GM18526 (cell line): ENCODE results near the gene NSFL1C.

Experiments used
- POLR2A ChIP-seq: IDR thresholded peaks from 3 replicates; pipeline ENCODE4 v1.6.1; 2011; ENCODE audit not compliant: insufficient read length; ENCODE audit errors: extremely low read depth

NSFL1C gene

DNA sequence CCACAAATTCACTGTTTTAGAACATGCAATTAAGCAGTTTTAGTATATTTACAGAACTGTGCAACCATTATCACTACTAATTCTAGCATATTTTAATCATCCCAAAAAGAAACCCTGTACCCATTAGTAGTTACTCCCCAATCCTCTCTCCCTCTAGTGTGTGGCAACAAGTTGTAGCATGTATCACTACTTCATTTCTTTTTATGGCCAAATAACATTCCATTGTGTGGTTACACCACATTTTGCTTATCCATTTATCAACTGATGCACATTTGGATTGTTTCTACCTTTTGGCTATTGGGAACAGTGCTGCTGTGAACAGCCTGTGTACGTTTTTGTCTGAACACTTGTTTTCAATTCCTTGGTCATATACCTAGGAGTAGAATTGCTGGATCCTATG, 42.3 kb downstream of the NSFL1C start:
- TF ChIP-seq POLR2A = no peak

DNA sequence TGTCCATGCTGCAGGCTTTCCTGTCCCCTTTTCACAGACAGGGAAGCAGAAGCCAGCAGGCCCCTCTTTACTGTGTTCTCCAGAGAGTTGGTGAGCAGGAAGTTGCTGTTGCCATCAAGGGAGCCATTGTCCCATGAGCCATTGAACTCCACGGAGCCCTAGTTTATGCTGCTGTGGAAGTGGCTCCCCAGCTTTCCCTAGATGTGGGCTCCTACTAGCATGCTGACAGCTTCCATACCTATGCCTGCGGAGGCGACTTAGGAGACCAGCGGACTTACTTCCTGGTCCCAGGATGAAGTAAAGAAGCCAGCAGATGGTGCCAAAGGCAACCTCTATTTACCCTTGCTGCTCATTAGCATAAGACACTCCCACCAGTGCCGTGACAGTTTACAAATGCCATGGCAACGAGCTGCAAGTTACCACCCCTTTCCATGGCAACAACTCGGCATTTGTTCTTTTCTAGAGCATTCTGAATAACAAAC, 43.0 kb downstream of the NSFL1C start:
- TF ChIP-seq POLR2A = no peak

DNA sequence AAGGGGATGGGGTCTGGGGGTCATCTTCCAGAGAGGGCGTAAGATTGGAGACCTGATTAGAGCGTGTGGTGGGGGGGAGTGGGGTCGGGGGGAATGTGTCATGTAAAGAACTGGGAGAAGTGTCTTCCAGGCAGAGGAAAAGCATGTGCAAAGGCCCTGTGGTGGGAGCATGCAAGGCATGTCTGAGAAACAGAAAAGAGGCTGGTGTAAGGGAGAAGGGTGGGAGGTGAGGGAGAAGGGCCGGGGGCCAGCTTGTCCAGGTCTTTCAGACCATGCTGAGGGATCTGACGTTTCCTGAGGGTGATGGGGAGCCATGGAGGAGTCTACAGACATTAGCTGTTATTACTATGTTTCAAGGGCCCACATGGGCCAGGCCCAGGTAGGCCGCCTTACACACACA, 43.4 kb downstream of the NSFL1C start:
- no peak for TF ChIP-seq POLR2A

DNA sequence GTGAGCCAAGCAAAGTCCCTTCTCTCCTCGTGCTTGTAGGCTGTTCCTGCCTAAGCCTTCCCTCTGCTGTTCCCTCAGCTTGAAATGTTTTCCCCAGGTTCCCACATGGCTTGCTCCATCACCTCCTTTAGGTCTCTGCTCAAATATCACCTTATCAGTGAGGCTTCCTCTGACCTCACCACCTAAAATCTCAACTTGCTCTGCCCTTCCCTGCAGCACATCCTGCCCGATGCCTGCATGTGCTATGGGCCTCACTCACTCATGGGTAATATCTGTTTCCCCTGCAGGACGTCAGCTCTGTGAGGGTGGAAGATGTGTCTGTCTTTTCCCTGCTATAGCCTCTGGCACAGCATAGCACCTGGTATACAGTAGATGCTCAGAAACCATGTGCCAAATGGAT, 43.9 kb downstream of the NSFL1C start:
- no peak for TF ChIP-seq POLR2A

DNA sequence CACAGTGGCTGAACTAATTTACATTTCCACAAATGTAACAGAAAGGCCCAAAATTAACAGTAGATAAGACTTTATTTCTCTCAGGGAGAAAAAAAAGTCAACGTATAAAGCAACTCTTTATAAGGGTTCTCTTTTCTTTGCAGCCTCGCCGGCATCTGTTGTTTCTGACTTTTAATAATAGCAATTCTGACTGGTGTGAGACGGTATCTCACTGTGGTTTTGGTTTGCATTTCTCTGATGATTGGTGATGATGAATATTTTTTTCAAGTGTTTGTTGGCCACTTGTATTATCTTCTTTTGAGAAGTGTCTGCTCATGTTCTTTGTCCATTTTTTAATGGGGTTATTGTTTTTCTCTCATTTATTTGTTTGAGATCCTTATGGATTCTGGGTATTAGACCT, 46.6 kb downstream of the NSFL1C start:
- no peak for TF ChIP-seq POLR2A

DNA sequence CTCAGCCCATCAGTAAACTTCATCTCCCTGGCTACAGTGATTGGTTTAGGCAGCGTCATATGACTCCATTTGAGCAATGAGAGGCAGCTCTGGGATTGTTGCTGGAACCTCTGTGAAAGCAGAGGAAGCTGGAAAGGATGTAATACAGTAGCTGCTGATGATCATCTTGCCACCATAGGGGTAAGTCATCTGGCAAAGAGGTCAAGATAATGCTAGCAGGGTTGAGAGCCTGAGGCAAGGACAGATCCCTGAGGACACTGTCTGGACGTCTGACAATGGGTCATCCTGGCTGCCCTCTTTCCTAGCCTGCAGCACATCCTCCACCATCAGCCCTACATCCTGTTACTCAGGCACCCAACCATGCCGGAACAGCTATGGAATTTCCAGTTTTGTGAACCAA, 48.3 kb downstream of the NSFL1C start:
- TF ChIP-seq POLR2A = no peak

DNA sequence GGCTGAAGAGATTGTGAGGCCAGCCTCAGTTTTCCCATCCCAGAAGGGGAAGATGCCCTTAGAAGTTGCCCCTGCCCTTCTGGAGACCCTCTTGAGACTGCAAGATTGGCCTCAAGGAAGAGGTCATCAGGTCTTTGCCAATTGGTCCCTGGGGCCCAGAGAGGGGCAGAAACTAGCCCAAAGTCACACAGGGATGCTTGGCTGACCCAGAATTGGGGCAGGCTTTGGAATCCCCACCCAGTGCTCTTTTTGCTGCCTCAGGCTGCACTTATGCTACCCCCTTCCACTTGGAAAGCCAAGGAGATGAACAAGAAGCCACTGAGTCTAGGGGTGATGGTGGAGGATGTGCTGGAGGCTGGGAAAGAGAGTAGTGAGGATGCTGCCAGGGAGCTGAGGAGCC, 48.9 kb downstream of the NSFL1C start:
- TF ChIP-seq POLR2A = no peak

DNA sequence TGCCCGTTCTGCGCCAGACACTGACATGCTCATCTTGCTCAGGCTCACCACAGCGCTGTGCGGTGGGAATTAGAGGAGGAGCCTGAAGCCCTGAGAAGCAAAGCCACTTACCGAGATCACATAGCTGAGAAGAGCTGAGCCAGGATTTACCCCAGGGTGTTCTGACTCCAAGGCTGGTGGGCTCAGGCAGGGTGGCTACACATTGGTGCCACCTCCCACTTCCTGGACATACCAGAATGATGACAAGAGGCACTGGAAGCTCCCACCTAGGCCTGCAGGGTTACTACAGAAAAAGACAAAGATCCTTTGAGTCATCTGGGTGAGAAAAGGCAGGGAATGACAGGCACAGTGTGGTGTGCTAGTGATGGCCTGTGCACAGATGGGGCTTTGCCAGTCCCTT, 49.4 kb downstream of the NSFL1C start:
- TF ChIP-seq POLR2A = no peak

DNA sequence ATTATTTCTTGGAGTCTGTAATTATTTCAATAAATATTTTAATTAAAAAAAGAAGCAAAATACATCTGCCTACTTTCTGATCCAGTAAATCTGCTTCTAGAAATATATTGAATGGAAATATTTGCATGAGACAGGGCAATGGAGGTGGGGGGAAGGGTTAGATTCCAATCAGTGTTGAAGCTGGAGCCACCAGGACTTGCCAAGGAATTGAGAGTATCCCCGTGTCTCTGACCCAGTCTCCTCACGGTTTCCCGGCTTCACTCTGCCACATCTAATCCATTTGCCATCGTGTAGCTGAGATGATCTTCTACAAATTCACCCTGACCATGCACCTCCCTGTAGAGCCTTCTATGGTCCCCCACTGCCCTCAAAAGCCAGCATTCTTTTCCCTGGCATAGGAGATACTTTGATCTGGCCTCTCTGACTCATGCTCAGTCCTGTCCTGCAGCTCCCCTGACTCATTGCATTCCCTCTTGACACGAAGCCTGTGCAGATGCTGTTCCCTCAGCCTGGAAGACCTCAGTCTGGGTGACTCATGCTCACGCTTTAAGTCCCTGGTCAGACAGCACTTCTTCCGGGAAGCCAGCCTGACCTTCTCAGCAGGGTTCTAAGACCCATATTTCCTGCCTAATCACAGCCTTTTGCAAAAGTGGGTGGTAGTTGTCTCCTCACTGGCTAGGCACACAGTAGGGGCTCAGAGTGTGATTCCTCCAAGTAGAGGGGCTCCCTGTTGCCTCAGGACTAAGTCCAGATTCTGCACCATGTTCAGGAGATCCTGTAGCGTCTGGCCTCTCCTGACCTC, 50.8 kb downstream of the NSFL1C start:
- TF ChIP-seq POLR2A = no peak

DNA sequence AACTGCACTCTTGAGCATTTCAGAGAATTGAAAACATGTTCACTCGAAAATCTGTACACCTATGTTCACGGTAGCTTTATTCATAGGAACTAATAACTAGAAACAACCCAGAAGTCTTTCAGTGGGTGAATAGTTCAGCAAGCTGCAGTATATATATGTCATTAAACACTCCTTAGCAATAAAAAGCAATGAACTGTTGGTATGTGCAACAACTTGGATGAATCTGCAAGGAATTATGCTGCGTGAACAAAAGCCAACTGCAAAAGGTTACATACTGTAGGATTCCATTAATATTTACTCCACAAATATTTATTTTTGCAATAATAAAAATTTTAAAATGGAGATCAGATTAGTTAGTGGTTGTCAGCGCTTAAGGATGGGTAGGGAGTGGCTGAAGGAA, 51.7 kb downstream of the NSFL1C start:
- TF ChIP-seq POLR2A = no peak

DNA sequence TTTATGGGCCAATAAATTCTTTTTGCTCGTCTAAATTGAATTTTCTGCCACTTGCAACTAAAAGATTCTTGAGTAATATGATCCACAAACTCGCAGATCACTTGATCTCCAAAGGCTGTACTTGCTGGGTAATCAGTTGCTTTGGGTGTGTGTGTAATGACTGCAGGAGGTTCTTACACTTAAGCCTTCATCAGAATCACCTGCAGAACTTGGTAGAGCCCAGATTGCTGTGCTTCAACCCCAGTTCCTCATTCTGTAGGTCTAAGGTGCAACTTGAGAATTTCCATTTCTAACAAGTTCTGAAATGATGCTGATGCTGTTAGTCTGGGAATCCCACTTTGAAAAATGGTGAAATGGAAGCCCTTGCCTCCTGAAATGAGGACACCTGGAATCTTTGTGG, 60.8 kb downstream of the NSFL1C start:
- TF ChIP-seq POLR2A = no peak

DNA sequence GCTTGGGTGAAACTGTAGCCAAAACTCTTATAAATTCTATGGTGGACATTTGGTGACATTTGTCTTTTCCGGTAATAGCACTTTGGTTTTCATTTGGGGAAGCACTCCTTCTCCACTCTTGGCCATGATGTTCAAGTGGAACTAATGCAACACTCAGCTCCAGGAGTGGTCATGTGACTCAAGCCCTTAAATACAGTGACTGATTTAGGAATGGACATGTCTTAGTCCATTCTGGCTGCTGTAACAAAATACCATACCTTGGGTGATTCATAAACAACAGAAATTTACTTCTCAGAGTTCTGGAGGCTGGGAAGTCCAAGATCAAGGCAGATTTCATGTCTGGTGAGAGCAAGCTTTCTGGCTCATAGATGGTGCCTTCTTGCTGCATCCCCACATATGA, 63.0 kb downstream of the NSFL1C start:
- no peak for TF ChIP-seq POLR2A

DNA sequence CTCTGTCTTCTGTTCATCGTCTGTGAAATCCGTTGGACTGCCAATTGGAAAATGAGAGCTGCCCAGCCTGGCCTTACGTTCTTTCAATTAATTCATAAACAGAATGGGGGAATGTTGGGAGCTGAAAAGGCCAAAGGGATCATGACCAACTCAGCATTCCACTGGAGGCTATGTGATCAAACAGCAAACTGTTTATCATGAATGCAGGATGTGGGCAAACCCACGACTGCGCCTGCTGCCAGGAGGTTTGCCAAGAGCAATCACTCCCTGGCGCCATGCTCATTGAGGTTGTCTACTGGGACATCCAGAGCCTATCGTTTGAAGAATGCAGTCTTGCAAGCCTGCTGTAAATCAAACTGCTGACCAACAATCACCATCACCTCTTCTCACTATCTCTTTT, 64.5 kb downstream of the NSFL1C start:
- TF ChIP-seq POLR2A = no peak

DNA sequence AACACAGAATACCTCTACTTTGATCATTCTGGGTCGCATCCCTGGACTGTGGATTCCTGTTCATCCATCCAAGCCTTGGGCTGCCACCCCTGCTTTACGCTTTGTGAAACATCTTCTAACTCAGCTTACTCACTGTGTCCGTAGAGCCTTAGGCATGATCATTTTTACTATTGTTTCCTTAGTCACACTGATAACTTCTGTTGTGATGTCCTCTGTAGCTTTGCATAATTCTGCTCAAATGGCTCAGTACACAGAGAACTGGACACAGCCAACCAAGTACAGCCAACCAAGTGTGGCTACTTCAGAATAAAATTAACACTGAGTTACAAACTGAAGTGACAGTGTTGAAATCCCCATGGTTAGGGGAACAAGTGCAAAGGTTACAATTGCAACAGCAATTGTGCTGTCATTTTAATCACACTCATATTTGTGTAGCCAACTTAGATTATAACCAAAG, 65.2 kb downstream of the NSFL1C start:
- TF ChIP-seq POLR2A = no peak

DNA sequence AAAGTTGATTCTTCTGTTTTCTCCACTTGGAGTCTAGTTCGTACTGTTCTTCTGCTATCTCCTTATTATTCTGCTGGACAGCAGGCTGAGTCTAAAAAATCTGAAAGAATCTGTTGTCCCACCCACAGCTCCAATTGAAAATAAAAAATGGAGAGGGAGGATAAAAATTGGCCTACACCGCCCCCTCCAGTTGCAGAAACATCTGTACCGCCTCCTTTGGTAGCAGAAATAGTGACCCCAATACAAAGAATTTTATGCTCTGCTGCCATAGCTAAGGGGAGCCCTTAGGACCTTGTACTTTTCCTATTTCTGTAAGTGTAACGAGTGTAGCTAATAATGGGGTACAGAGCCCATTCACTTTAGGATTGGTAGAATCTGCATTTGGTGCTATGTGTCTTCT, 68.9 kb downstream of the NSFL1C start:
- no peak for TF ChIP-seq POLR2A

DNA sequence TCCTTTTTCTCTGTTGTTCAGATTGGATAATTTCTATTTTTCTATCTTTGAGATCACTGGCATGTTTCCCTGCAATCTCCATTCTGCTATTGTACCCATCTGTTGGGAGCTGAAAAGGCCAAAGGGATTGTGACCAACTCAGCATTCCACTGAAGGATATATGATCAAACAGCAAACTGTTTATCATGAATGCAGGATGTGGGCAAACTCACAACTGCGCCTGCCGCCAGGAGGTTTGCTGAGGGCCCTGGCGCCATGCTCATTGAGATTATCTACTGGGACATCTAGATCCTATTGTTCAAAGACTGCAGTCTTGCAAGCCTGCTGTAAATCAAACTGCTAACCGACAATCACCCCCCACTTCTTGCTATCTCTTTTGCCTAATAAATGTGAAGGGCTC, 69.9 kb downstream of the NSFL1C start:
- TF ChIP-seq POLR2A = no peak

DNA sequence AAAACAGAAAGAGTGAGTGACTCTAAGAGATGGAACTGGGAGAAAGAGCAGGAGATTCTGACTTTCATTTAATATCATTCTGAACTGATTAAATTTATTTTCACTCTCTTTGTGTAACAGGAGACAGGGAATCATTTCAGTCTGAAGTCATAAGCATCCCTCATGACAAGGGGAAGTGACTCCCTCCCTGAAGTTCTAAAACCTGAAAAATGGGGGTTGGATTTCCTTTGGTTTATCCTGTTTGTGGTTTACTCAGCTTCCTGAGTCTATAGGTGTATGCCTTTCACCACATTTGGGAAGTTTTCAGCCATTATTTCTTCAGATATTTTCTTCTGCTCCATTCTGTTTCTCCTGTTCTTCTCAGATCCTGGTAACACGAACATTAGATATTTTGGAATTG, 70.4 kb downstream of the NSFL1C start:
- TF ChIP-seq POLR2A = no peak
